Karpas-422 (cell line): ENCODE data around the gene ASB6. TPM values are rescaled to one million over a fixed set of nuclear protein-coding genes. Genes with fewer than 3 reads are reported as not detected.

Experiments used
- DNase-seq: peaks from one replicate; pipeline ENCODE4 v3.0.0-alpha.2; 2015
- H2AFZ ChIP-seq: fragments of 200-600 bp; sonication (generic); 2 replicates; pipeline ENCODE4 v1.6.1; 2014; ENCODE audit warnings: antibody characterized with exemption, low read length, mixed read lengths
- H3K27ac ChIP-seq: fragments of 200-600 bp; sonication (generic); 2 replicates; pipeline ENCODE4 v1.5.1; 2014; ENCODE audit warnings: mild to moderate bottlenecking, low read length, moderate library complexity
- H3K27me3 ChIP-seq: fragments of 200-600 bp; sonication (generic); 2 replicates; pipeline ENCODE4 v1.6.1; 2014; ENCODE audit warnings: low read length, mixed read lengths
- H3K36me3 ChIP-seq: fragments of 200-600 bp; sonication (generic); 2 replicates; pipeline ENCODE4 v1.6.1; 2014; ENCODE audit warnings: low read length, mixed read lengths; ENCODE audit not compliant: insufficient read depth
- H3K4me1 ChIP-seq: fragments of 200-600 bp; sonication (generic); 2 replicates; pipeline ENCODE4 v1.6.1; 2014; ENCODE audit warnings: mild to moderate bottlenecking, low read length, mixed read lengths
- H3K4me2 ChIP-seq: fragments of 200-600 bp; sonication (generic); 2 replicates; pipeline ENCODE4 v1.6.1; 2014; ENCODE audit warnings: low read length, low read depth, mild to moderate bottlenecking; ENCODE audit not compliant: poor library complexity, severe bottlenecking
- H3K4me3 ChIP-seq: fragments of 200-600 bp; sonication (generic); 2 replicates; pipeline ENCODE4 v1.5.1; 2014; ENCODE audit warnings: mild to moderate bottlenecking, antibody characterized with exemption, low read length, mixed read lengths
- H3K79me2 ChIP-seq: fragments of 200-600 bp; sonication (generic); 2 replicates; pipeline ENCODE4 v1.6.1; 2014; ENCODE audit warnings: mild to moderate bottlenecking, low read length, mixed read lengths
- H3K9ac ChIP-seq: fragments of 200-600 bp; sonication (generic); 2 replicates; pipeline ENCODE4 v1.6.0; 2014; ENCODE audit warnings: low read length
- H3K9me2 ChIP-seq: fragments of 200-600 bp; sonication (generic), shearing (Covaris generic); replicated peaks from 2 replicates; pipeline ENCODE4 v1.6.0; 2014; ENCODE audit warnings: mild to moderate bottlenecking, low read length, moderate library complexity; ENCODE audit not compliant: insufficient read depth
- H3K9me3 ChIP-seq: fragments of 300-700, 200-600 bp; sonication (generic); 2 replicates; pipeline ENCODE4 v1.6.1; 2014; ENCODE audit warnings: low read length, mixed read lengths
- H4K20me1 ChIP-seq: fragments of 200-600 bp; sonication (generic); 2 replicates; pipeline ENCODE4 v1.6.1; 2014; ENCODE audit warnings: mild to moderate bottlenecking, antibody characterized with exemption, low read length, low read depth; ENCODE audit not compliant: insufficient read depth
- total RNA-seq: library from RNA; depleted of rRNA; stranded (reverse); fragments of >200 nt; shearing (Covaris generic); gene quantifications from 2 replicates; pipeline ENCODE4 v1.2.3, GENCODE V29; 2014; ENCODE audit warnings: low replicate concordance

ASB6 gene
- total RNA-seq, 1 experiment from 2014 or later: 10.6 TPM

- H3K4me2 ChIP-seq: no peak overlapping the region
- no peaks in the 10 kb centered on the region for H3K27me3 ChIP-seq
- no peak overlapping the region for H3K9ac ChIP-seq
- H3K4me1 ChIP-seq: no peaks in the 10 kb centered on the region
- no peak overlapping the region for H3K4me3 ChIP-seq
- no peaks in the 10 kb centered on the region for H4K20me1 ChIP-seq
- no peak for DNase-seq
- H3K79me2 ChIP-seq: no peaks in the 10 kb centered on the region
- no peaks in the 10 kb centered on the region for H3K9me2 ChIP-seq
- no peak overlapping the region for H2AFZ ChIP-seq
- no peaks in the 10 kb centered on the region for H3K36me3 ChIP-seq
- no peak overlapping the region for H3K27ac ChIP-seq
- H3K9me3 ChIP-seq: no peaks in the 10 kb centered on the region
Measured at GRCh38 chr9:129654554-129655040, 12.6 kb upstream of the ASB6 start.

DNA sequence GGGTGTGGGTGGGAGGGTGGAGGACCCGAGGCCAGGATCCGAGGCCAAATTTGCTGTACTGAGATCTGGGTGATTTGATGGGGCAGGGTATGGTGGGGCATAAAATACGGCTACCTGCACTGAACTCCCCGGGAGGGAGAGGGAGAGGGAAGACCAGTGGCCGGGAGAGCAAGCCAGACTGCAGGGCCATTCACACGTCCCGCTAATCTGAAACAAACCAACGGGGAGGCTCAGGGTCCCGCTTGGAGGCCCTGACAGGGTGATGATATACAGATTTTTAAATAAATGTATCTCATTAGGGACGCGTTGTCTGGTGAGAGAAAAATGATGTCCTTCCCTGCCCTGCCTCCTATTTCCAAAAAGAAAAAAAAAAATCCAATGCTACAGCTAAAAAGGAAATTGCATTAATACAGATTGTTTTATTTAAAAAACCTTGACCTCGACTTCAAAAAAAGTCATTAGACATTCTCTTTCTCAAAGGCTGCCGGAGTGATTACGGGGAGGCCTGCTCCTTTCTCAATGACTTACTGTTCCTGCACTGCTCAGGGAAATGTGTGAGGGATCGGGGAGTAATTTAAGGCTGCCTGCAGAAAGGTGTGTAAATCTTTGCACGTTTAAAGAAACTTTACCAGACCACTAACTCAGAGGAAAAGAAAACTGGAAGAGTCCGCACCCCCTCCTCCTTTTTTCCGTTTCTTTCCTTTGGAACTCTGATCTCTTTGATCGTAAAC is 12.0 kb upstream of the ASB6 start:
- Histone ChIP-seq H3K36me3 (no peaks in the 10 kb centered on the region), H3K9me2 (no peaks in the 10 kb centered on the region), H3K4me1 (no peaks in the 10 kb centered on the region), H3K27ac (no peak overlapping the region), H3K27me3 (no peaks in the 10 kb centered on the region), H3K4me3 (no peak overlapping the region), H3K9ac (no peak overlapping the region), H3K4me2 (no peak overlapping the region), H4K20me1 (no peaks in the 10 kb centered on the region), H3K79me2 (no peaks in the 10 kb centered on the region), H2AFZ (no peak overlapping the region), H3K9me3 (no peaks in the 10 kb centered on the region)
- no peak for DNase-seq

- Histone ChIP-seq H3K79me2 (no peaks in the 10 kb centered on the region), H3K4me1 (no peaks in the 10 kb centered on the region), H4K20me1 (no peaks in the 10 kb centered on the region), H3K27ac (no peak overlapping the region), H3K27me3 (no peaks in the 10 kb centered on the region), H3K9me2 (no peaks in the 10 kb centered on the region), H3K9ac (no peak overlapping the region), H3K4me3 (no peak overlapping the region), H2AFZ (no peak overlapping the region), H3K9me3 (no peaks in the 10 kb centered on the region), H3K4me2 (no peak overlapping the region), H3K36me3 (no peaks in the 10 kb centered on the region)
- no peak for DNase-seq
Measured at GRCh38 chr9:129650680-129651235, 8.8 kb upstream of the ASB6 start.

GRCh38 chr9:129649726-129650679 is 8.1 kb upstream of the ASB6 start:
- DNase-seq: no peak
- Histone ChIP-seq H3K27ac (no peak overlapping the region), H2AFZ (no peak overlapping the region), H4K20me1 (no peaks in the 10 kb centered on the region), H3K79me2 (no peaks in the 10 kb centered on the region), H3K4me3 (no peak overlapping the region), H3K4me1 (no peaks in the 10 kb centered on the region), H3K9me3 (no peaks in the 10 kb centered on the region), H3K4me2 (no peak overlapping the region), H3K36me3 (no peaks in the 10 kb centered on the region), H3K9me2 (no peaks in the 10 kb centered on the region), H3K27me3 (no peaks in the 10 kb centered on the region), H3K9ac (no peak overlapping the region)

GRCh38 chr9:129648764-129649115 is 6.8 kb upstream of the ASB6 start:
- Histone ChIP-seq H4K20me1 (no peaks in the 10 kb centered on the region), H3K79me2 (no peaks in the 10 kb centered on the region), H3K9me3 (no peaks in the 10 kb centered on the region), H3K36me3 (no peaks in the 10 kb centered on the region), H2AFZ (no peak overlapping the region), H3K9me2 (no peaks in the 10 kb centered on the region), H3K27ac (no peak overlapping the region), H3K4me1 (no peaks in the 10 kb centered on the region), H3K27me3 (no peaks in the 10 kb centered on the region), H3K4me3 (no peak overlapping the region), H3K4me2 (no peak overlapping the region), H3K9ac (no peak overlapping the region)
- DNase-seq: no peak

GRCh38 chr9:129648092-129648763 is 6.3 kb upstream of the ASB6 start:
- H3K4me3 ChIP-seq: no peak overlapping the region
- no peak for DNase-seq
- H3K9me3 ChIP-seq: no peaks in the 10 kb centered on the region
- no peaks in the 10 kb centered on the region for H4K20me1 ChIP-seq
- no peak overlapping the region for H3K27ac ChIP-seq
- no peak overlapping the region for H2AFZ ChIP-seq
- no peaks in the 10 kb centered on the region for H3K79me2 ChIP-seq
- H3K9ac ChIP-seq: no peak overlapping the region
- no peaks in the 10 kb centered on the region for H3K27me3 ChIP-seq
- H3K4me1 ChIP-seq: no peaks in the 10 kb centered on the region
- no peak overlapping the region for H3K4me2 ChIP-seq
- no peaks in the 10 kb centered on the region for H3K36me3 ChIP-seq
- H3K9me2 ChIP-seq: no peaks in the 10 kb centered on the region

DNA sequence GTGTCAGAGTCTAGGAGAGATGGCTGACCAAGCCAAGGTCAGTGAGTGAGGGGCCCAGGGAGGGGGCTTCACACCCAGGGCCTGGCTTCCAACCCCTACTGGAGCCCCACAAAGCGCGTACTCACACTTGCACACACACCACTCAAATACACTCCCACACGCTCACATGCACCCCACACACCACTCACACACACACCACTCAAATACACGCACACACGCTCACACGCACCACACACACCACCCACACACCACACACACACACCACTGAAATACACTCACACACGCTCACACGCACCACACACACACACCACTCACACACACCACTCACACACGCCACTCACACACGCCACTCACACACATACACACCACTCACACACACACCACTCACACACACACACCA is 5.7 kb upstream of the ASB6 start:
- no peaks in the 10 kb centered on the region for H3K9me2 ChIP-seq
- H3K4me2 ChIP-seq: no peak overlapping the region
- H2AFZ ChIP-seq: no peak overlapping the region
- no peaks in the 10 kb centered on the region; the same call in 1 of the 2 replicates for H3K4me1 ChIP-seq
- H3K27me3 ChIP-seq: no peaks in the 10 kb centered on the region
- H3K9ac ChIP-seq: no peak overlapping the region
- no peaks in the 10 kb centered on the region for H4K20me1 ChIP-seq
- H3K79me2 ChIP-seq: no peaks in the 10 kb centered on the region
- H3K4me3 ChIP-seq: no peak overlapping the region
- no peaks in the 10 kb centered on the region for H3K9me3 ChIP-seq
- no peak for DNase-seq
- no peaks in the 10 kb centered on the region for H3K36me3 ChIP-seq
- no peak overlapping the region for H3K27ac ChIP-seq
